BE2C (cell line): ENCODE measurements around the gene GALR2. TPM values are rescaled to one million over a fixed set of nuclear protein-coding genes. Genes with fewer than 3 reads are reported as not detected.

Source experiments
- DNase-seq: peaks from one replicate; pipeline ENCODE4 v3.0.0-alpha.2; 2020
- H3K27me3 ChIP-seq: fragments of 250-450 bp; sonication (Bioruptor Pico); 2 replicates; pipeline ENCODE4 v1.5.1; 2020; ENCODE audit warnings: mild to moderate bottlenecking
- H3K36me3 ChIP-seq: fragments of 250-450 bp; sonication (Bioruptor Pico); 2 replicates; pipeline ENCODE4 v1.5.1; 2020; ENCODE audit warnings: mild to moderate bottlenecking
- H3K4me1 ChIP-seq: fragments of 250-450 bp; sonication (Bioruptor Pico); 2 replicates; pipeline ENCODE4 v1.5.1; 2020
- H3K4me3 ChIP-seq: 2 replicates; pipeline ENCODE4 v1.5.1; 2011; ENCODE audit warnings: low read depth, low read length
- H3K9me3 ChIP-seq: fragments of 250-450 bp; sonication (Bioruptor Pico); 2 replicates; pipeline ENCODE4 v1.5.1; 2020
- CTCF ChIP-seq: IDR thresholded peaks from 2 replicates; pipeline ENCODE4 v1.5.1; 2012; ENCODE audit warnings: mild to moderate bottlenecking, low read depth, low read length
- polyA plus RNA-seq: library from polyadenylated mRNA; unstranded; fragments of >200 nt; gene quantifications from one replicate; pipeline ENCODE4 v1.2.1, GENCODE V29; 2012; ENCODE audit warnings: low read depth, missing spikeins; ENCODE audit not compliant: insufficient read length, insufficient read depth

The GALR2 gene
- 3.8 TPM for polyA plus RNA-seq

- TF ChIP-seq CTCF, result no peak
- Histone ChIP-seq H3K27me3 (peaks cover 60% of the 10 kb centered on the region), H3K4me3 (no peak within 1 kb of the TSS), H3K36me3 (no peaks in the 10 kb centered on the region), H3K9me3 (no peaks in the 10 kb centered on the region), H3K4me1 (peaks cover 17% of the 10 kb centered on the region)
- no peak for DNase-seq
Measured at GRCh38 chr17:76074390-76075363, at the start of gene GALR2. TSS of gene GALR2 (plus strand) at chr17:76074781. CDS start at chr17:76074884, 103 bp downstream.

GRCh38 chr17:76025294-76025693, 49.3 kb upstream of the GALR2 start:
- no peaks in the 10 kb centered on the region for H3K27me3 ChIP-seq
- no peaks in the 10 kb centered on the region for H3K36me3 ChIP-seq
- TF ChIP-seq CTCF, result no peak
- no peak overlapping the region for H3K4me3 ChIP-seq
- no peaks in the 10 kb centered on the region for H3K9me3 ChIP-seq
- no peak for DNase-seq
- peaks cover 3% of the 10 kb centered on the region for H3K4me1 ChIP-seq

DNA sequence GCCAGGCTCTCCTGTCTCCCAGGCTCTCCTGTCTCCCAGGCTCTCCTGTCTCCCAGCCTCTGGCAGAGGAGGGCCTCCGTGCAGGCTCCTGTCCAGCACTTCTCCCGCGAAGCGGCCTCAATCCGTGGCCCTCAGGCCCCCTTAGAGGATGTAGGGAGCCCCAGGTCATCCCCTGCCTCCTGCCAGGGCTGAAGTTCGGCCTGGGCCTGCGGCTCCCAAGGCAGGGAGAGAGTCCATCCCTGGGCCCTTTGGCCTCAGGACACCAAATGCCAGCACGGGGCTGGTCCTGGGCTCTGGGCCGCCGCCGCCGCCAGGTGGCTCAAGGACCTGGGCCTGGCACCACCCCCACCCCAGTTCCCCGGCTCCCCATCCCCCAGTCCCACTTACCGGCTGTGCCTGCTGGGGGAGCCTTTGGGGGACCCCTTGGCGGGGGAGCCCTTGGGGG, 47.8 kb upstream of the GALR2 start:
- Histone ChIP-seq H3K27me3 (no peaks in the 10 kb centered on the region), H3K4me3 (no peak overlapping the region), H3K4me1 (peaks cover 3% of the 10 kb centered on the region), H3K36me3 (no peaks in the 10 kb centered on the region), H3K9me3 (no peaks in the 10 kb centered on the region)
- DNase-seq, result no peak
- TF ChIP-seq CTCF, result no peak

GRCh38 chr17:76027159-76027839, 47.3 kb upstream of the GALR2 start, which contains the start of gene EVPL:
TSS of gene EVPL (minus strand) at chr17:76027306. CDS start at chr17:76027198, 108 bp downstream.
- Histone ChIP-seq H3K4me3 (no peak within 1 kb of the TSS), H3K27me3 (no peaks in the 10 kb centered on the region), H3K36me3 (no peaks in the 10 kb centered on the region), H3K4me1 (peaks cover 3% of the 10 kb centered on the region), H3K9me3 (no peaks in the 10 kb centered on the region)
- TF ChIP-seq CTCF, result no peak
- DNase-seq, result no peak

- Histone ChIP-seq H3K4me1 (peaks cover 3% of the 10 kb centered on the region), H3K27me3 (no peaks in the 10 kb centered on the region), H3K4me3 (no peak overlapping the region), H3K9me3 (peaks cover 2% of the 10 kb centered on the region; the same call in 1 of the 2 replicates), H3K36me3 (no peaks in the 10 kb centered on the region)
- DNase-seq, result no peak
- TF ChIP-seq CTCF, result no peak
Measured at GRCh38 chr17:76032073-76032779, 42.4 kb upstream of the GALR2 start.
